ENCODE data around the gene HIPK3. TPM values are rescaled to one million over a fixed set of nuclear protein-coding genes. Genes with fewer than 3 reads are reported as not detected.

Gene HIPK3
- total and polyA plus RNA-seq, 5 experiments from 2014 or later, result 22.1 to 84.0 (median 29.9) TPM

GRCh38 chr11:33390944-33391892, 134.0 kb downstream of the HIPK3 start:
- H3K36me3 Mint-ChIP-seq, result no peaks in the 10 kb centered on the region
- POLR2A ChIA-PET, result no interaction called here
- ATAC-seq (no peak), DNase-seq (no peak)
- peaks cover 8 to 25% (median 13%) of the 10 kb centered on the region in 5 donors for H3K27me3 Mint-ChIP-seq
- H3K9me3 Mint-ChIP-seq, result peaks cover 0 to 6% (median 0%) of the 10 kb centered on the region in 9 donors
- no peak overlapping the region for H3K27ac Mint-ChIP-seq
- peaks cover 0 to 16% (median 0%) of the 10 kb centered on the region in 4 donors for H3K4me1 Mint-ChIP-seq
- no peak overlapping the region for H3K4me3 Mint-ChIP-seq

GRCh38 chr11:33391893-33392251, 134.7 kb downstream of the HIPK3 start:
- H3K36me3 Mint-ChIP-seq, result no peaks in the 10 kb centered on the region
- peaks cover 10 to 30% (median 14%) of the 10 kb centered on the region in 5 donors for H3K27me3 Mint-ChIP-seq
- peaks cover 0 to 5% (median 0%) of the 10 kb centered on the region in 9 donors for H3K9me3 Mint-ChIP-seq
- no peak overlapping the region for H3K27ac Mint-ChIP-seq
- H3K4me1 Mint-ChIP-seq, result peaks cover 0 to 16% (median 0%) of the 10 kb centered on the region in 4 donors
- DNase-seq (no peak), ATAC-seq (no peak)
- H3K4me3 Mint-ChIP-seq, result no peak overlapping the region
- POLR2A ChIA-PET, result no interaction called here

- ATAC-seq (no peak), DNase-seq (no peak)
- Mint-ChIP-seq H3K27me3 (peaks cover 13 to 30% (median 15%) of the 10 kb centered on the region in 5 donors), H3K4me3 (no peak overlapping the region), H3K36me3 (no peaks in the 10 kb centered on the region), H3K27ac (no peak overlapping the region), H3K4me1 (peaks cover 0 to 2% (median 0%) of the 10 kb centered on the region in 4 donors), H3K9me3 (peaks cover 0 to 2% (median 0%) of the 10 kb centered on the region in 9 donors)
- POLR2A ChIA-PET, result no interaction called here
Measured at GRCh38 chr11:33394431-33395109, 137.4 kb downstream of the HIPK3 start.

GRCh38 chr11:33396361-33396760, 139.2 kb downstream of the HIPK3 start:
- Mint-ChIP-seq H3K4me1 (no peaks in the 10 kb centered on the region), H3K4me3 (no peak overlapping the region), H3K27me3 (peaks cover 10 to 36% (median 15%) of the 10 kb centered on the region in 5 donors), H3K9me3 (peaks cover 0 to 2% (median 0%) of the 10 kb centered on the region in 9 donors), H3K36me3 (no peaks in the 10 kb centered on the region), H3K27ac (no peak overlapping the region)
- POLR2A ChIA-PET, result interaction anchor here (0.6 kb wide), 1 partner anchor 313 kb away, joined by 3 read pairs; no protein-coding TSS in a partner anchor
- DNase-seq, result no peak
- ATAC-seq, result no peak

- H3K4me3 Mint-ChIP-seq, result no peak overlapping the region
- peaks cover 13 to 46% (median 23%) of the 10 kb centered on the region in 5 donors for H3K27me3 Mint-ChIP-seq
- H3K36me3 Mint-ChIP-seq, result no peaks in the 10 kb centered on the region
- DNase-seq (no peak), ATAC-seq (no peak)
- H3K9me3 Mint-ChIP-seq, result peaks cover 0 to 2% (median 0%) of the 10 kb centered on the region in 9 donors
- no peak overlapping the region for H3K27ac Mint-ChIP-seq
- H3K4me1 Mint-ChIP-seq, result no peaks in the 10 kb centered on the region
- POLR2A ChIA-PET, result no interaction called here
Measured at GRCh38 chr11:33399421-33399820, 142.2 kb downstream of the HIPK3 start.

GRCh38 chr11:33402066-33402465, 144.9 kb downstream of the HIPK3 start:
- Mint-ChIP-seq H3K27me3 (peaks cover 9 to 32% (median 18%) of the 10 kb centered on the region in 5 donors), H3K27ac (no peak overlapping the region), H3K36me3 (no peaks in the 10 kb centered on the region), H3K4me3 (no peak overlapping the region), H3K4me1 (no peaks in the 10 kb centered on the region), H3K9me3 (no peaks in the 10 kb centered on the region)
- DNase-seq (no peak), ATAC-seq (no peak)
- POLR2A ChIA-PET, result no interaction called here

GRCh38 chr11:33403344-33403743, 146.2 kb downstream of the HIPK3 start:
- Mint-ChIP-seq H3K4me3 (no peak overlapping the region), H3K27me3 (peaks cover 11 to 32% (median 17%) of the 10 kb centered on the region in 5 donors), H3K36me3 (no peaks in the 10 kb centered on the region), H3K9me3 (no peaks in the 10 kb centered on the region), H3K27ac (no peak overlapping the region), H3K4me1 (no peaks in the 10 kb centered on the region)
- DNase-seq (no peak), ATAC-seq (no peak)
- POLR2A ChIA-PET, result no interaction called here

GRCh38 chr11:33405834-33406602, 148.8 kb downstream of the HIPK3 start:
- POLR2A ChIA-PET, result no interaction called here
- Mint-ChIP-seq H3K27ac (no peak overlapping the region), H3K36me3 (no peaks in the 10 kb centered on the region), H3K4me3 (no peak overlapping the region), H3K9me3 (no peaks in the 10 kb centered on the region), H3K27me3 (peaks cover 14 to 29% (median 19%) of the 10 kb centered on the region in 5 donors), H3K4me1 (no peaks in the 10 kb centered on the region)
- no peak for ATAC-seq
- DNase-seq, result no peak

Other genes with a start within 250 kb of the HIPK3 start
- gene DEPDC7, start 241.5 kb upstream of the HIPK3 start, total RNA-seq, result 10 to 100 TPM; 11.7 to 13.6 TPM
- 1 to 10 TPM in 2 of 3 donors, under 1 TPM in 1; 0.77 to 2.7 (median 1.1) TPM for gene DEPDC7, start 241.5 kb upstream of the HIPK3 start, polyA plus RNA-seq
- 10 to 100 TPM; 17.5 to 20.1 TPM for gene TCP11L1, start 217.8 kb upstream of the HIPK3 start, total RNA-seq
- gene TCP11L1, start 217.8 kb upstream of the HIPK3 start, polyA plus RNA-seq, result 1 to 10 TPM; 2.3 to 3.0 (median 2.4) TPM
- 10 to 100 TPM; 27.3 to 31.0 TPM for gene CSTF3, start 95.9 kb upstream of the HIPK3 start, total RNA-seq
- 10 to 100 TPM; 11.1 to 17.9 (median 15.4) TPM for gene CSTF3, start 95.9 kb upstream of the HIPK3 start, polyA plus RNA-seq
- not detected for gene KIAA1549L, start 118.7 kb downstream of the HIPK3 start, total RNA-seq
- gene KIAA1549L, start 118.7 kb downstream of the HIPK3 start, polyA plus RNA-seq, result under 1 TPM in 1 of 3 donors, not detected in 2; 0.05 TPM

Data from naive thymus-derived CD8-positive, alpha-beta T cell (primary cell).